Measurements from ENCODE around the gene ANGPTL8.

ANGPTL8 gene

GRCh38 chr19:11239377-11240000 lies at the start of gene ANGPTL8:
Gene ANGPTL8 (plus strand): TSS chr19:11239619. CDS start chr19:11239638, 19 bp downstream.
- DNase-seq (ENCODE audit: extremely low read depth in 1 of 2, low read depth in 1 of 2), result no peak

- no peak for DNase-seq (ENCODE audit: extremely low read depth in 1 of 2, low read depth in 1 of 2)
Observed at GRCh38 chr19:11190501-11190900, 48.9 kb upstream of the ANGPTL8 start.

GRCh38 chr19:11191273-11191755 lies 48.1 kb upstream of the ANGPTL8 start:
- no peak for DNase-seq (ENCODE audit: extremely low read depth in 1 of 2, low read depth in 1 of 2)

GRCh38 chr19:11191934-11192333 lies 47.5 kb upstream of the ANGPTL8 start:
- no peak for DNase-seq (ENCODE audit: extremely low read depth in 1 of 2, low read depth in 1 of 2)

- DNase-seq (ENCODE audit: extremely low read depth in 1 of 2, low read depth in 1 of 2), result no peak
Observed at GRCh38 chr19:11192957-11193939, 46.2 kb upstream of the ANGPTL8 start.

- no peak for DNase-seq (ENCODE audit: extremely low read depth in 1 of 2, low read depth in 1 of 2)
Observed at GRCh38 chr19:11194173-11194572, 45.2 kb upstream of the ANGPTL8 start.

GRCh38 chr19:11194656-11195558 lies 44.5 kb upstream of the ANGPTL8 start:
- DNase-seq (ENCODE audit: extremely low read depth in 1 of 2, low read depth in 1 of 2), result no peak

- no peak for DNase-seq (ENCODE audit: extremely low read depth in 1 of 2, low read depth in 1 of 2)
Observed at GRCh38 chr19:11195681-11196080, 43.7 kb upstream of the ANGPTL8 start.

- no peak for DNase-seq (ENCODE audit: extremely low read depth in 1 of 2, low read depth in 1 of 2)
Observed at GRCh38 chr19:11196406-11197287, 42.8 kb upstream of the ANGPTL8 start.

- DNase-seq (ENCODE audit: extremely low read depth in 1 of 2, low read depth in 1 of 2), result peak; percentile 44 to 55
Observed at GRCh38 chr19:11197291-11198174, 41.9 kb upstream of the ANGPTL8 start, which contains the start of gene KANK2. Gene KANK2 (minus strand): TSS chr19:11197545. CDS start chr19:11194511, 3,034 bp downstream.

- DNase-seq (ENCODE audit: extremely low read depth in 1 of 2, low read depth in 1 of 2), result no peak
Observed at GRCh38 chr19:11198175-11198534, 41.3 kb upstream of the ANGPTL8 start.

GRCh38 chr19:11198769-11199424 lies 40.5 kb upstream of the ANGPTL8 start:
- no peak for DNase-seq (ENCODE audit: extremely low read depth in 1 of 2, low read depth in 1 of 2)

GRCh38 chr19:11199517-11199916 lies 39.9 kb upstream of the ANGPTL8 start:
- no peak for DNase-seq (ENCODE audit: extremely low read depth in 1 of 2, low read depth in 1 of 2)

GRCh38 chr19:11200015-11200574 lies 39.3 kb upstream of the ANGPTL8 start:
- no peak for DNase-seq (ENCODE audit: extremely low read depth in 1 of 2, low read depth in 1 of 2)

GRCh38 chr19:11200931-11201330 lies 38.5 kb upstream of the ANGPTL8 start:
- no peak for DNase-seq (ENCODE audit: extremely low read depth in 1 of 2, low read depth in 1 of 2)

GRCh38 chr19:11201791-11202190 lies 37.6 kb upstream of the ANGPTL8 start:
- DNase-seq (ENCODE audit: extremely low read depth in 1 of 2, low read depth in 1 of 2), result no peak

GRCh38 chr19:11202488-11203193 lies 36.8 kb upstream of the ANGPTL8 start:
- no peak for DNase-seq (ENCODE audit: extremely low read depth in 1 of 2, low read depth in 1 of 2)
